ENCODE measurements around the gene FAM184A. TPM values are rescaled to one million over a fixed set of nuclear protein-coding genes. Genes with fewer than 3 reads are reported as not detected.

FAM184A gene
- total RNA-seq, 2 donors from 2014 or later = 205 to 216 TPM

GRCh38 chr6:118912646-118913045 lies 165.8 kb downstream of the FAM184A start:
- Mint-ChIP-seq H3K9me3 (no peaks in the 10 kb centered on the region), H3K4me1 (peaks cover 14% of the 10 kb centered on the region), H3K27me3 (ENCODE audit: insufficient read depth) (no peaks in the 10 kb centered on the region), H3K4me3 (no peak overlapping the region), H3K36me3 (ENCODE audit: low read depth) (peaks cover 58% of the 10 kb centered on the region), H3K27ac (no peak overlapping the region)
- H3K4me3 ChIP-seq (ENCODE audit: low read length) = no peak overlapping the region
- H3K9ac ChIP-seq (ENCODE audit: extremely low read depth, low read length, poor library complexity, severe bottlenecking) = no peak overlapping the region
- H3K27me3 ChIP-seq (ENCODE audit: control insufficient read depth, insufficient read depth, low read length, poor library complexity, severe bottlenecking) = no peaks in the 10 kb centered on the region
- no peak overlapping the region for H3K27ac ChIP-seq (ENCODE audit: low read depth, low read length)
- H3K9me3 ChIP-seq (ENCODE audit: control insufficient read depth, low read length) = no peaks in the 10 kb centered on the region
- peaks cover 11% of the 10 kb centered on the region for H3K4me1 ChIP-seq (ENCODE audit: control insufficient read depth, insufficient read depth, low read length)
- TF ChIP-seq CTCF (conservative IDR thresholded peaks at IDR 0.05) = no peak
- 89 to 100% methylated on average over 2 to 5 of the region's 5 CpGs for WGBS, 2 experiments (ENCODE audit: insufficient coverage in 1 of 2, insufficient read length in 1 of 2)
- H3K36me3 ChIP-seq (ENCODE audit: control insufficient read depth, insufficient read depth, low read length) = peaks cover 86% of the 10 kb centered on the region
- DNase-seq = no peak

Small RNA genes within 50 kb of the gene (microRNA-seq; reads per million reads assigned to microRNA genes)
- 2.7 reads per million, percentile 18 among the genes with 10 or more reads in this experiment for gene MIR548B (ENCODE audit: borderline microRNAs expressed)

Other genes with a start within 250 kb of the FAM184A start
- 10 to 100 TPM; 44.5 to 54.9 TPM for gene ASF1A, start 184.5 kb downstream of the FAM184A start, total RNA-seq
- gene MCM9, start 143.5 kb downstream of the FAM184A start, total RNA-seq = 10 to 100 TPM; 17.8 to 21.2 TPM

All from endodermal cell (in vitro differentiated cells).